Neural crest cell (in vitro differentiated cells): ENCODE data around the gene SULT1B1. TPM values are rescaled to one million over a fixed set of nuclear protein-coding genes. Genes with fewer than 3 reads are reported as not detected.
"Not testable (repeated sequence)": the region's sequence is repeated elsewhere in the genome, so short reads cannot be mapped to it uniquely, and the experiment has no call there.

Experiments
- DNase-seq: peaks from one replicate; pipeline ENCODE4 v3.0.0; 2021; ENCODE audit warnings: low read depth, mixed read lengths, low spot score
- H3K27ac Mint-ChIP-seq: one replicate; pipeline ENCODE4 v1.8.0; 2021; ENCODE audit warnings: mild to moderate bottlenecking, mixed read lengths; ENCODE audit not compliant: unreplicated experiment
- H3K27me3 Mint-ChIP-seq: 2 replicates; pipeline ENCODE4 v1.8.0; 2021; ENCODE audit warnings: low read depth, mild to moderate bottlenecking, mixed read lengths
- H3K36me3 Mint-ChIP-seq: 2 replicates; pipeline ENCODE4 v1.8.0; 2021; ENCODE audit warnings: low read depth, mild to moderate bottlenecking, mixed read lengths
- H3K4me1 Mint-ChIP-seq: 2 replicates; pipeline ENCODE4 v1.8.0; 2021; ENCODE audit warnings: mixed read lengths
- H3K4me3 Mint-ChIP-seq: one replicate; pipeline ENCODE4 v1.8.0; 2021; ENCODE audit warnings: mild to moderate bottlenecking, mixed read lengths
- H3K9me3 Mint-ChIP-seq: 2 replicates; pipeline ENCODE4 v1.8.0; 2021; ENCODE audit warnings: mixed read lengths
- CTCF ChIP-seq: fragments of 200-600 bp; sonication (generic); conservative IDR thresholded peaks from 2 replicates; pipeline ENCODE4 v1.5.0; 2021; ENCODE audit warnings: antibody characterized with exemption, mild to moderate bottlenecking
- total RNA-seq: library from RNA; stranded (reverse); gene quantifications from 2 replicates; pipeline ENCODE4 v1.2.1, GENCODE V29; 2021

Gene SULT1B1
- total RNA-seq, 1 donor from 2014 or later: not detected

- Mint-ChIP-seq H3K4me1 (no peaks in the 10 kb centered on the region), H3K4me3 (no peak overlapping the region), H3K9me3 (no peaks in the 10 kb centered on the region), H3K36me3 (no peaks in the 10 kb centered on the region), H3K27me3 (no peaks in the 10 kb centered on the region), H3K27ac (no peak overlapping the region)
- TF ChIP-seq CTCF: no peak
- DNase-seq: no peak
Observed at GRCh38 chr4:69775321-69775867, 15.0 kb upstream of the SULT1B1 start.

- Mint-ChIP-seq H3K36me3 (no peaks in the 10 kb centered on the region), H3K27me3 (no peaks in the 10 kb centered on the region), H3K27ac (no peak overlapping the region), H3K9me3 (no peaks in the 10 kb centered on the region), H3K4me1 (no peaks in the 10 kb centered on the region), H3K4me3 (no peak overlapping the region)
- DNase-seq: no peak
- no peak for TF ChIP-seq CTCF
Observed at GRCh38 chr4:69773484-69773883, 13.1 kb upstream of the SULT1B1 start.

GRCh38 chr4:69768554-69768953 is 8.1 kb upstream of the SULT1B1 start:
- H3K4me3 Mint-ChIP-seq, DNase-seq, H3K36me3 Mint-ChIP-seq, H3K9me3 Mint-ChIP-seq, H3K4me1 Mint-ChIP-seq, H3K27ac Mint-ChIP-seq, H3K27me3 Mint-ChIP-seq: not testable (repeated sequence)

- Mint-ChIP-seq H3K27me3 (no peaks in the 10 kb centered on the region), H3K4me1 (peaks cover 4% of the 10 kb centered on the region), H3K36me3 (no peaks in the 10 kb centered on the region), H3K4me3 (no peak overlapping the region), H3K27ac (no peak overlapping the region), H3K9me3 (no peaks in the 10 kb centered on the region)
- DNase-seq: no peak
- no peak for TF ChIP-seq CTCF
Observed at GRCh38 chr4:69765751-69766150, 5.3 kb upstream of the SULT1B1 start.

- no peak for DNase-seq
- H3K9me3 Mint-ChIP-seq: no peaks in the 10 kb centered on the region
- H3K27ac Mint-ChIP-seq: no peak overlapping the region
- H3K27me3 Mint-ChIP-seq: no peaks in the 10 kb centered on the region
- H3K36me3 Mint-ChIP-seq: no peaks in the 10 kb centered on the region
- no peak overlapping the region for H3K4me3 Mint-ChIP-seq
- no peak for TF ChIP-seq CTCF
- peaks cover 4% of the 10 kb centered on the region for H3K4me1 Mint-ChIP-seq
Observed at GRCh38 chr4:69764311-69764710, 3.9 kb upstream of the SULT1B1 start.

GRCh38 chr4:69763233-69763632 is 2.8 kb upstream of the SULT1B1 start:
- Mint-ChIP-seq H3K27me3 (no peaks in the 10 kb centered on the region), H3K4me1 (peaks cover 4% of the 10 kb centered on the region), H3K36me3 (no peaks in the 10 kb centered on the region), H3K9me3 (no peaks in the 10 kb centered on the region), H3K4me3 (no peak overlapping the region), H3K27ac (no peak overlapping the region)
- DNase-seq: no peak
- TF ChIP-seq CTCF: no peak
